ENCODE measurements around the gene CDK14.
"Not testable (repeated sequence)": the region's sequence is repeated elsewhere in the genome, so short reads cannot be mapped to it uniquely, and the experiment has no call there.

Gene CDK14

DNA sequence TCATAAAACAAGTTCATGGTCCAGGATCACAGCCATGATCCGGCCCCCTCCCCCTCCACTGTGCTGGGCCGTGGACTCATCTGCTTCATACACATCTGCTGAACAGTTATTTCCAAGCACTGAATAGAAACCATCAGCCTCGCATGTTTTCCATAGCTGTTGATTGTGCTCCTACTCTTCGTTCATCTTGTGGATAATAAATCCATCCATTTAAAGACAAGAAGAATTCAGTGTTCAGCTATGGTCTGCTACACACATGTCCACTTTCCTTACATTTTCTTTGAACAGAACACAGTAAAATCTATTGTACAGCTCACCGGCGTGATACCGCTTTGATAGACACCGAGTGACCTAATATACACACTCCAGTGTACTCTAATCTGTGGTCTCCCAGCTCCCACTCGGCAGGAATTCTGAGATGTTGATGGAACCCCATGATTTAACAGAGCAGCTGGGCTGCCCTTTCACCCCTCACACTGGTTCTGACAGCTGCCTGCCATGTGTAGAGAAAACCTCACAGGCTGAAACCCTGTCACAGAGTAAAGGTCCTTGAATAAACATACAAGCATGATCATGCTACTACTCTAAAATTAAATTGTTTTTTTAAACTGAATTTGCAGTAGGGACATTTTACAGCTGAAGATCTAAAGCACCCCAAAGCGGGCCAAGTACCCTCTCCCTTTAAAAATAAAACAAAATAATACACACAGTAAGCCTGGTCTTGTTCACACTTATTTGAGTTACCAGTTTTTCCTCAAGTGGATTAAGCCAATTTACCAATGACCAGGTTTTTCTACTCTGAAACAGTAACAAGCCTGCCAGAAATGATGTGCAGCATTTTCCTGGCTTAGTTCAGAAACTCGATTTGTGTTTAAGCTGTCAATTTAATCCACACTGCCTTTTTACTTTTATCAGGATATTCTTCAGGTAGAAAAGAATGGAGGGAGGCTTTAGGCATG lies 573.0 kb downstream of the CDK14 start:
- H3K4me3 ChIP-seq (ENCODE audit: low read depth in 1 of 5, low read length in 5 of 5): no peak overlapping the region
- no peaks in the 10 kb centered on the region for H3K36me3 ChIP-seq (ENCODE audit: control insufficient read depth in 5 of 5, insufficient read depth in 5 of 5, low read length in 5 of 5)
- peaks cover 0 to 4% (median 0%) of the 10 kb centered on the region in 5 donors for H3K4me1 ChIP-seq (ENCODE audit: control insufficient read depth in 5 of 5, insufficient read depth in 5 of 5, low read length in 5 of 5)
- no peak overlapping the region for H3K9ac ChIP-seq (ENCODE audit: low read length in 5 of 5)
- no peak overlapping the region for H3K27ac ChIP-seq (ENCODE audit: low read depth, low read length)
- no peaks in the 10 kb centered on the region for H3K27me3 ChIP-seq (ENCODE audit: control insufficient read depth in 5 of 5, insufficient read depth in 4 of 5, low read length in 5 of 5)
- no peaks in the 10 kb centered on the region for H3K9me3 ChIP-seq (ENCODE audit: control insufficient read depth in 5 of 5, low read length in 5 of 5)

DNA sequence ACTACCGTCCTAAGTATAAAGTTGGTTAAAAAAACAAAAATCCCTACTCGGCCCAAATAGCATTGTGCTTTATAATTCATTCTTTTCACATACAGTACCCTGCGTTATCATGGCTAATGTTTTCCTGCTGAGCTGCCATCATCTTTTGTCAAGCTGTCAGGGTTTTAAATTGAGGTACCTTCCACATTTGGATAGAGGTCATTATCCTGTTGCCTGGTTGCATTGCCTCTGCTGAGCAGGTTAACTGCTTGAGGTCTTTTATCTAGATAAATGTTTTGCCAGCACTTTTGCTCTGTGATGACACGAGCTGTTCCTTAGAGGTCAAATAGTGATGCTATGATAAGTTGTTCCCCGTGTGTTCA lies 573.7 kb downstream of the CDK14 start:
- H3K36me3 ChIP-seq (ENCODE audit: control insufficient read depth in 5 of 5, insufficient read depth in 5 of 5, low read length in 5 of 5): no peaks in the 10 kb centered on the region

DNA sequence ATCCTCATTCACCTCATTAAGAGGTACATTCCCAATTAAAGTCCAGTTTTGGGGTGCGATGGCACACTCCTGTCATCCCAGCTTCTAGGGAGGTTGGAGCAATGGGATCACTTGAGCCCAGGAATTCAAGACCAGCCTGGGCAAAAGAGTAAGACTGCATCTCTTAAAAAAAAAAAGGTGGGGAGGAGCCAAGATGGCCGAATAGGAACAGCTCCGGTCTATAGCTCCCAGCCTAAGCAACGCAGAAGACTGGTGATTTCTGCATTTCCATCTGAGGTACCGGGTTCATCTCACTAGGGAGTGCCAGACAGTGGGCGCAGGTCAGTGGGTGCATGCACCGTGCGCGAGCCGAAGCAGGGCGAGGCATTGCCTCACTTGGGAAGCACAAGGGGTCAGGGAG lies 577.1 kb downstream of the CDK14 start:
- H3K27ac ChIP-seq (ENCODE audit: low read depth, low read length); H3K4me1 ChIP-seq (ENCODE audit: control insufficient read depth in 5 of 5, insufficient read depth in 5 of 5, low read length in 5 of 5); H3K9me3 ChIP-seq (ENCODE audit: control insufficient read depth in 5 of 5, low read length in 5 of 5); H3K27me3 ChIP-seq (ENCODE audit: control insufficient read depth in 5 of 5, insufficient read depth in 4 of 5, low read length in 5 of 5); H3K9ac ChIP-seq (ENCODE audit: low read length in 5 of 5); H3K36me3 ChIP-seq (ENCODE audit: control insufficient read depth in 5 of 5, insufficient read depth in 5 of 5, low read length in 5 of 5); H3K4me3 ChIP-seq (ENCODE audit: low read depth in 1 of 5, low read length in 5 of 5): not testable (repeated sequence)

More for the DNA sequence above, 573.7 kb downstream of the CDK14 start:
- H3K27ac ChIP-seq (ENCODE audit: low read depth, low read length): no peak overlapping the region
- no peaks in the 10 kb centered on the region for H3K27me3 ChIP-seq (ENCODE audit: control insufficient read depth in 5 of 5, insufficient read depth in 4 of 5, low read length in 5 of 5)
- no peaks in the 10 kb centered on the region for H3K9me3 ChIP-seq (ENCODE audit: control insufficient read depth in 5 of 5, low read length in 5 of 5)
- H3K4me1 ChIP-seq (ENCODE audit: control insufficient read depth in 5 of 5, insufficient read depth in 5 of 5, low read length in 5 of 5): peaks cover 0 to 4% (median 0%) of the 10 kb centered on the region in 5 donors
- no peak overlapping the region for H3K4me3 ChIP-seq (ENCODE audit: low read depth in 1 of 5, low read length in 5 of 5)
- H3K9ac ChIP-seq (ENCODE audit: low read length in 5 of 5): no peak overlapping the region

DNA sequence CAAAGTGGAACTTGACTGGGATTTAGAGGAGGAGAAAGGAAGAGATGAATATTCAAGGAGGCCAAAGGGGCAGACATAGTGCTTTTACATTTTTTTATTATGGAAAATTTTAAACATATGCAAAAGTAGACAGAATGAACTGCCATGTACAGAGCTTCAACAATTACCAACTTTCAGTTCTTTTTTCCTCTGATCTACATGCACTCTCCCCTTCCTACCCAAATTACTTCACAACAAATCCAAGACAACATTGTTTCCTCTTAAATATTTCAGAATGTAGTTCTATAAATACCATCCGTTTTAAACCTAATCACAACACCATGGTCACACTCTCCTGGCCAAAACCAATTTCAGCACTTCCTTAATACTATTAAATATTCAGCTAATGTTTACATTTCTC lies 584.6 kb downstream of the CDK14 start:
- no peak overlapping the region for H3K27ac ChIP-seq (ENCODE audit: low read depth, low read length)
- no peak overlapping the region for H3K9ac ChIP-seq (ENCODE audit: low read length in 5 of 5)
- peaks cover 0 to 2% (median 0%) of the 10 kb centered on the region in 5 donors for H3K9me3 ChIP-seq (ENCODE audit: control insufficient read depth in 5 of 5, low read length in 5 of 5)
- H3K27me3 ChIP-seq (ENCODE audit: control insufficient read depth in 5 of 5, insufficient read depth in 4 of 5, low read length in 5 of 5): no peaks in the 10 kb centered on the region
- H3K4me3 ChIP-seq (ENCODE audit: low read depth in 1 of 5, low read length in 5 of 5): no peak overlapping the region
- no peaks in the 10 kb centered on the region for H3K36me3 ChIP-seq (ENCODE audit: control insufficient read depth in 5 of 5, insufficient read depth in 5 of 5, low read length in 5 of 5)
- no peaks in the 10 kb centered on the region for H3K4me1 ChIP-seq (ENCODE audit: control insufficient read depth in 5 of 5, insufficient read depth in 5 of 5, low read length in 5 of 5)

DNA sequence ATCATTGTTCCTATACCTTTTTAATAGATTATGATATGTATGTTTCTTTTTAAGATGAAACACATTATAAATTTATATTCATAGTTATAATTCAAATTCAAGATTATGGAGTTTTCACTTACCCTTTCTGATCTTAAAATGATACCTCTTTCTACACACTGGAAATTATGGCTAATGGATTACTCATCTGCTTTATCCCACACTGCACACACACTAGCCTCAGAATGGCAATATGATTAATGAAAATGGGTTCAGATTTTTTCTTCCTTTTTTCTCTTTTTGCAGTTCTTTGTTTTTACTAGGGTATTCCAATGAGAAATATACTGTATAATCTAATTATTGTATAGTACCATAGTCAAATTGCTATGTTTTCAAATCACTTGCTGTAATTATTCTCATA lies 585.8 kb downstream of the CDK14 start:
- Histone ChIP-seq H3K27ac (ENCODE audit: low read depth, low read length) (no peak overlapping the region), H3K4me3 (ENCODE audit: low read depth in 1 of 5, low read length in 5 of 5) (no peak overlapping the region), H3K9ac (ENCODE audit: low read length in 5 of 5) (no peak overlapping the region), H3K27me3 (ENCODE audit: control insufficient read depth in 5 of 5, insufficient read depth in 4 of 5, low read length in 5 of 5) (no peaks in the 10 kb centered on the region), H3K4me1 (ENCODE audit: control insufficient read depth in 5 of 5, insufficient read depth in 5 of 5, low read length in 5 of 5) (no peaks in the 10 kb centered on the region), H3K9me3 (ENCODE audit: control insufficient read depth in 5 of 5, low read length in 5 of 5) (peaks cover 0 to 2% (median 0%) of the 10 kb centered on the region in 5 donors), H3K36me3 (ENCODE audit: control insufficient read depth in 5 of 5, insufficient read depth in 5 of 5, low read length in 5 of 5) (no peaks in the 10 kb centered on the region)

DNA sequence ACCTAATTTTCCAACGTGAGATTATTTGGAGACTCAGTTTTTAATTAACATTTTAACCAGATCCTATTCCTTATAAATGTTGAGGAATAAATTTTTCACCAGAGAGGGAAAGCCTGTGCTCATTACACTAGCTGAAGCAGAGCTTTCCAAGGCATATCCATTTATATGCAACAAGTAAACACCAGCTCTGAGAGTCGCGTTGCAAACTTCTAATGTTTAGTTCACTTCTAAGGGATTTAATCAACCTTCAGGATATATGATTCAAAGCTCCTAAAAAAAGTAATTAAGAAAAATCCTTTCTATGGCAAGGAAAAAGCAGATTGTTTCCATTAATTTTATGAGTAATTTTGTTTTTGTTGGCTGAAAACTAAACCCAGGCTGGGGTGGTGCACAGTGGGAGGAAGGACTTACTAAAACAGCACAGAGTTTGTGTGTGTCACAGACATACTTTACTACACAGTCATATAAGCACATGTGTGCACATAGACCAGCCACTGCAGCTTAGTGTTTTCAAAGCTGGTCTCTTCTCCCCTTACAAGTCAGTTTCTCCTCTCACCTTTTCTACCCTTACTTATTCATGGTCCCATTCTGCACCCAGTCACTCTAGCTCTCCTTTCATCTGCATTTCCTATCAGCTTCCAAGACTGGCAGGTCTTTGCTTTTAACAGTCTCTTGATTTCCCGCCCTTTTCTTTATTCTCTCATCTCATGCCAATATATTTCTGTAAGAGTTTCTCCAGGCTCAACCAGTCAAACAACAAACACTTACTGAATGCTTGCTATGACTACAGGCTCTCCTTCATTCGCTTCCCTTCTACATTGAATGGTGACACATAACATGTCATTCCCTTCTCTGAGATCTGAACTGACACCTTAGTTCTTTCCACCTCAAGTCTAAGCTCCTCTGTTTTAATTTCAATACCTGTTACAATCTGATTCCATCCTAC lies 587.0 kb downstream of the CDK14 start:
- no peaks in the 10 kb centered on the region for H3K27me3 ChIP-seq (ENCODE audit: control insufficient read depth in 5 of 5, insufficient read depth in 4 of 5, low read length in 5 of 5)
- H3K27ac ChIP-seq (ENCODE audit: low read depth, low read length): no peak overlapping the region
- H3K9ac ChIP-seq (ENCODE audit: low read length in 5 of 5): no peak overlapping the region
- H3K4me1 ChIP-seq (ENCODE audit: control insufficient read depth in 5 of 5, insufficient read depth in 5 of 5, low read length in 5 of 5): no peaks in the 10 kb centered on the region
- no peak overlapping the region for H3K4me3 ChIP-seq (ENCODE audit: low read depth in 1 of 5, low read length in 5 of 5)
- no peaks in the 10 kb centered on the region for H3K36me3 ChIP-seq (ENCODE audit: control insufficient read depth in 5 of 5, insufficient read depth in 5 of 5, low read length in 5 of 5)
- peaks cover 0 to 2% (median 0%) of the 10 kb centered on the region in 5 donors for H3K9me3 ChIP-seq (ENCODE audit: control insufficient read depth in 5 of 5, low read length in 5 of 5)

DNA sequence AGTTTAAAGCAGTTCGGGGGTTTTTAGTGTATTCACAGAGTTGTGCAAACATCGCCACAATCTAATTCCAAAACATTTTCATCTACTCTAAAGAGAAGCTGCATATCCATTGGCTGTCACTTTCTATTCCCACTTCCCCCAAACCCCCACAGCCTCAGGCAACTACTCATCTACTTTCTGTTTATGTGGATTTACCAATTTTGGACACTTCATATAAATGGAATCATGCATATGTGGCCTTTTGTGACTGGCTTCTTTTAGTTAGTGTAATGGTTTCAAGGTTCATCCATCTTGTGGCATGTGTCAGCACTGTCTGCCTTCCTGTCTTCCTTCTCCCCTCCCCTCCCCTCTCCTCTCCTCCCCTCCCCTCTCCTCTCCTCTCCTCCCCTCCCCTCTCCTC lies 589.6 kb downstream of the CDK14 start:
- Histone ChIP-seq H3K27me3 (ENCODE audit: control insufficient read depth in 5 of 5, insufficient read depth in 4 of 5, low read length in 5 of 5) (no peaks in the 10 kb centered on the region), H3K4me3 (ENCODE audit: low read depth in 1 of 5, low read length in 5 of 5) (no peak overlapping the region), H3K27ac (ENCODE audit: low read depth, low read length) (no peak overlapping the region), H3K9me3 (ENCODE audit: control insufficient read depth in 5 of 5, low read length in 5 of 5) (no peaks in the 10 kb centered on the region), H3K36me3 (ENCODE audit: control insufficient read depth in 5 of 5, insufficient read depth in 5 of 5, low read length in 5 of 5) (no peaks in the 10 kb centered on the region), H3K4me1 (ENCODE audit: control insufficient read depth in 5 of 5, insufficient read depth in 5 of 5, low read length in 5 of 5) (no peaks in the 10 kb centered on the region), H3K9ac (ENCODE audit: low read length in 5 of 5) (no peak overlapping the region)

DNA sequence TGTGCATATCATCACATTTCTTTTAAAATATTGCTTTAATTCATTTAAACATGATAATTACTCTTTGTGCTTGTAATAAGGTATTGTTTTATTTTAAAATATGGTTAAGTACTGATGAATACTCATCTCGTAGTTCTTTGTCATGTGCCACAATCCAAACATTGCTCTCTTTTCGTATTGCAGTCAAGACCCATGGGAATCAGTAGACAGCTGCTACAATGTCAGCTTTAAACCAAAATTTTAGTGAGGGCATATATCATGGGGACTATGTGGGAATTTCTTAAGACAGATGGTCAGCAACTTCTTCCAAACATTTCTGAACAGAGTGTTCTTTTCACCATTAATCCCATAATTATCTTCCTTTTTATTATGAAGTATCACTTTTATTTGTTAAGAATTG lies 590.9 kb downstream of the CDK14 start:
- Histone ChIP-seq H3K27ac (ENCODE audit: low read depth, low read length) (no peak overlapping the region), H3K9me3 (ENCODE audit: control insufficient read depth in 5 of 5, low read length in 5 of 5) (no peaks in the 10 kb centered on the region), H3K4me1 (ENCODE audit: control insufficient read depth in 5 of 5, insufficient read depth in 5 of 5, low read length in 5 of 5) (no peaks in the 10 kb centered on the region), H3K27me3 (ENCODE audit: control insufficient read depth in 5 of 5, insufficient read depth in 4 of 5, low read length in 5 of 5) (no peaks in the 10 kb centered on the region), H3K36me3 (ENCODE audit: control insufficient read depth in 5 of 5, insufficient read depth in 5 of 5, low read length in 5 of 5) (no peaks in the 10 kb centered on the region), H3K4me3 (ENCODE audit: low read depth in 1 of 5, low read length in 5 of 5) (no peak overlapping the region), H3K9ac (ENCODE audit: low read length in 5 of 5) (no peak overlapping the region)

DNA sequence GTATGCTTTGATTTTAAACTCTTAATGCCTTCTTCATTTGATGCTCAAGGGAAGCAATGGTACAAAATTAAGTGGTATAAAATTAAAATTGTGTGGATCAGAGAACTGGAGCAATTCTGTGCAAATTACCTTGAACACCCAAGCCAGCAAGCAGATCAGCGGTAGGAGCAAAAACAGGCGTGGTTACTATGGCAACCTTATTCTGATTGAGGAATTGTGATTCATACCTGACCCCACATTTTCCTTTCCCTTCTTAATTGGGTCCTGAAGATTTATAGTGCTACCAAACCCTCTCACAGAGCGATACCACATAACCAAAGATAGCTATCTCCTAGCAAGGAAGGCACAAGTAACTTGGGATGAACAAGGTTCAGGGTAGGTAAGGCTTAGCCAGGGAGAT lies 595.6 kb downstream of the CDK14 start:
- Histone ChIP-seq H3K4me1 (ENCODE audit: control insufficient read depth in 5 of 5, insufficient read depth in 5 of 5, low read length in 5 of 5) (no peaks in the 10 kb centered on the region), H3K9me3 (ENCODE audit: control insufficient read depth in 5 of 5, low read length in 5 of 5) (no peaks in the 10 kb centered on the region), H3K9ac (ENCODE audit: low read length in 5 of 5) (no peak overlapping the region), H3K27me3 (ENCODE audit: control insufficient read depth in 5 of 5, insufficient read depth in 4 of 5, low read length in 5 of 5) (no peaks in the 10 kb centered on the region), H3K36me3 (ENCODE audit: control insufficient read depth in 5 of 5, insufficient read depth in 5 of 5, low read length in 5 of 5) (no peaks in the 10 kb centered on the region), H3K27ac (ENCODE audit: low read depth, low read length) (no peak overlapping the region), H3K4me3 (ENCODE audit: low read depth in 1 of 5, low read length in 5 of 5) (no peak overlapping the region)

DNA sequence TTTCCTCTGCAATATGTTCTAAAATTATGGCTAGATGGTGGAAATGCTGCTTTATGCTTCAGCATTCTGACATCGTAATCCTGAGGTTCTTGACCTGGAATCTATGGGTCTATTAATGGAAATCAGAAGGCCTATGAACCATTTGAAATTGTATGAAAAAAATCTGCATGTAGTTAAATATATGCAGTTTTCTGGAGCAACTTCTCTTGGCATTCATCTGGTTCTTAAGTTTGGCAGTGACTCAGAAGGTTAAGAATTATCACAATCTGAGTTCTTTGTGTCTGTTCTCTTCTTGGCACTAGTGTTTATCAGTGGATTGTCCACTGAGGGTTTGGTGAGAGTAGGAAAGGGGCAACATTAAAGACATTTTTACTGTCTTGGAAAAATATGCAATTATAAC lies 597.0 kb downstream of the CDK14 start:
- Histone ChIP-seq H3K27me3 (ENCODE audit: control insufficient read depth in 5 of 5, insufficient read depth in 4 of 5, low read length in 5 of 5) (no peaks in the 10 kb centered on the region), H3K9ac (ENCODE audit: low read length in 5 of 5) (no peak overlapping the region), H3K9me3 (ENCODE audit: control insufficient read depth in 5 of 5, low read length in 5 of 5) (no peaks in the 10 kb centered on the region), H3K4me1 (ENCODE audit: control insufficient read depth in 5 of 5, insufficient read depth in 5 of 5, low read length in 5 of 5) (no peaks in the 10 kb centered on the region), H3K36me3 (ENCODE audit: control insufficient read depth in 5 of 5, insufficient read depth in 5 of 5, low read length in 5 of 5) (no peaks in the 10 kb centered on the region), H3K27ac (ENCODE audit: low read depth, low read length) (no peak overlapping the region), H3K4me3 (ENCODE audit: low read depth in 1 of 5, low read length in 5 of 5) (no peak overlapping the region)
